Neuronal stem cell (in vitro differentiated cells): ENCODE data around the gene AMBRA1.

Source experiments
- DNase-seq: peaks from one replicate; pipeline ENCODE4 v3.0.0-alpha.2; 2013; ENCODE audit warnings: low spot score
- H2AFZ ChIP-seq: one replicate; pipeline ENCODE4 v1.6.1; 2013; ENCODE audit warnings: mild to moderate bottlenecking, low read length, inconsistent platforms
- H2AK5ac ChIP-seq: 2 replicates; pipeline ENCODE4 v1.6.1; 2013; ENCODE audit warnings: low read depth, mild to moderate bottlenecking, inconsistent platforms, low read length, moderate library complexity, mixed read lengths
- H2BK120ac ChIP-seq: 2 replicates; pipeline ENCODE4 v1.6.1; 2013; ENCODE audit warnings: low read depth, mild to moderate bottlenecking, inconsistent platforms, low read length, moderate library complexity, mixed read lengths
- H2BK12ac ChIP-seq: one replicate; pipeline ENCODE4 v1.6.1; 2013; ENCODE audit warnings: low read length, inconsistent platforms
- H2BK15ac ChIP-seq: 2 replicates; pipeline ENCODE4 v1.6.1; 2013; ENCODE audit warnings: mild to moderate bottlenecking, low read length, inconsistent platforms, mixed read lengths
- H2BK5ac ChIP-seq: one replicate; pipeline ENCODE4 v1.6.1; 2013; ENCODE audit warnings: inconsistent platforms, mild to moderate bottlenecking, low read length, moderate library complexity
- H3K14ac ChIP-seq: one replicate; pipeline ENCODE4 v1.6.1; 2013; ENCODE audit warnings: low read length, inconsistent platforms
- H3K18ac ChIP-seq: 2 replicates; pipeline ENCODE4 v1.6.1; 2013; ENCODE audit warnings: low read length, inconsistent platforms
- H3K23ac ChIP-seq: 2 replicates; pipeline ENCODE4 v1.6.1; 2013; ENCODE audit warnings: low read depth, mild to moderate bottlenecking, mixed read lengths, low read length, inconsistent platforms; ENCODE audit not compliant: poor library complexity
- H3K27ac ChIP-seq: replicated peaks from 3 replicates; pipeline ENCODE4 v1.5.1; 2013; ENCODE audit warnings: low read length, inconsistent platforms
- H3K27me3 ChIP-seq, 3 experiments: 2 replicates each; pipeline ENCODE4 v1.6.1; 2013; ENCODE audit warnings: low read length in 3 of 3, mild to moderate bottlenecking in 2 of 3, inconsistent platforms in 1 of 3, low read depth in 1 of 3, mixed read lengths in 1 of 3, moderate library complexity in 1 of 3; ENCODE audit not compliant: control insufficient read depth in 3 of 3, insufficient read depth in 3 of 3
- H3K36me3 ChIP-seq, 2 donors: replicated peaks in 1 of 2; 2 replicates each; pipeline ENCODE4 v1.6.1; 2013; ENCODE audit warnings: low read length in 2 of 2; ENCODE audit not compliant: control insufficient read depth in 2 of 2, insufficient read depth in 2 of 2
- H3K4ac ChIP-seq: 2 replicates; pipeline ENCODE4 v1.6.1; 2013; ENCODE audit warnings: inconsistent platforms, mild to moderate bottlenecking, low read length, moderate library complexity
- H3K4me1 ChIP-seq, 2 donors: 1 replicate in 1 of 2; 2 replicates in 1 of 2; pipeline ENCODE4 v1.6.1; 2013; ENCODE audit warnings: low read length in 2 of 2, low read depth in 1 of 2; ENCODE audit not compliant: control insufficient read depth in 2 of 2, insufficient read depth in 1 of 2
- H3K4me2 ChIP-seq: one replicate; pipeline ENCODE4 v1.6.1; 2013; ENCODE audit warnings: mild to moderate bottlenecking, low read length, inconsistent platforms; ENCODE audit not compliant: insufficient read depth, poor library complexity, severe bottlenecking
- H3K4me3 ChIP-seq, 2 donors: 2 replicates each; pipeline ENCODE4 v1.5.1; 2013; ENCODE audit warnings: low read length in 2 of 2, mild to moderate bottlenecking in 2 of 2, inconsistent platforms in 1 of 2, moderate library complexity in 1 of 2
- H3K79me1 ChIP-seq: one replicate; pipeline ENCODE4 v1.6.1; 2013; ENCODE audit warnings: low read depth, mild to moderate bottlenecking, inconsistent platforms, low read length, moderate library complexity
- H3K9ac ChIP-seq: one replicate; pipeline ENCODE4 v1.6.1; 2013; ENCODE audit warnings: mild to moderate bottlenecking, low read depth, low read length, inconsistent platforms; ENCODE audit not compliant: poor library complexity
- H3K9me3 ChIP-seq, 2 donors: replicated peaks in 1 of 2; 2 replicates each; pipeline versions ENCODE3 to v1.6.1; 2013; ENCODE audit warnings: low read length in 2 of 2, mild to moderate bottlenecking in 2 of 2, inconsistent platforms in 1 of 2, low read depth in 1 of 2, mixed read lengths in 1 of 2, moderate library complexity in 1 of 2; ENCODE audit not compliant: control insufficient read depth in 2 of 2, insufficient read depth in 1 of 2
- H4K8ac ChIP-seq: one replicate; pipeline ENCODE4 v1.6.1; 2013; ENCODE audit warnings: low read depth, mild to moderate bottlenecking, inconsistent platforms, low read length, moderate library complexity
- H4K91ac ChIP-seq: one replicate; pipeline ENCODE4 v1.6.1; 2013; ENCODE audit warnings: low read length, low read depth, mild to moderate bottlenecking, inconsistent platforms; ENCODE audit not compliant: poor library complexity
- WGBS, 2 donors: extraction: QIAGEN DNeasy Blood & Tissue Kit; methylation state at CpG; one replicate each; pipeline ENCODE4 v1.1.7; 2013; ENCODE audit warnings: missing lambda C conversion rate in 2 of 2, mixed read lengths in 1 of 2; ENCODE audit not compliant: insufficient read length in 2 of 2, insufficient replicate concordance in 1 of 2; ENCODE audit errors: extremely low coverage in 2 of 2; 5-methylcytosine and 5-hydroxymethylcytosine counted together

The AMBRA1 gene

GRCh38 chr11:46529928-46530574 is 63.8 kb downstream of the AMBRA1 start:
- Histone ChIP-seq H3K27ac (no peak overlapping the region), H3K4me1 (no peaks in the 10 kb centered on the region), H3K27me3 (no peaks in the 10 kb centered on the region), H3K36me3 (no peaks in the 10 kb centered on the region), H3K9ac (no peak overlapping the region), H3K9me3 (peaks cover 3% of the 10 kb centered on the region in 2 donors), H4K8ac (no peak overlapping the region), H3K4ac (no peak overlapping the region), H3K23ac (no peak overlapping the region), H3K18ac (no peak overlapping the region), H2AK5ac (no peak overlapping the region), H3K4me3 (no peak overlapping the region), H4K91ac (no peak overlapping the region), H2BK120ac (no peak overlapping the region), H2BK5ac (no peak overlapping the region), H3K79me1 (no peaks in the 10 kb centered on the region), H3K4me2 (no peak overlapping the region), H2AFZ (no peak overlapping the region), H2BK15ac (no peak overlapping the region), H3K14ac (no peak overlapping the region), H2BK12ac (no peak overlapping the region)
- WGBS, 2 donors = no CpG with 5 or more reads among the region's 6 CpGs
- DNase-seq = no peak

- Histone ChIP-seq H3K4ac (no peak overlapping the region), H4K8ac (no peak overlapping the region), H2BK120ac (no peak overlapping the region), H2BK12ac (no peak overlapping the region), H3K9me3 (peaks cover 3% of the 10 kb centered on the region in 2 donors), H3K4me3 (no peak overlapping the region), H3K14ac (no peak overlapping the region), H3K4me1 (no peaks in the 10 kb centered on the region), H3K4me2 (no peak overlapping the region), H2BK15ac (no peak overlapping the region), H2AK5ac (no peak overlapping the region), H3K27ac (no peak overlapping the region), H3K36me3 (no peaks in the 10 kb centered on the region), H4K91ac (no peak overlapping the region), H3K79me1 (no peaks in the 10 kb centered on the region), H3K27me3 (no peaks in the 10 kb centered on the region), H2AFZ (no peak overlapping the region), H2BK5ac (no peak overlapping the region), H3K23ac (no peak overlapping the region), H3K9ac (no peak overlapping the region), H3K18ac (no peak overlapping the region)
- peak; percentile 56 for DNase-seq
- WGBS, 2 donors = no CpG with 5 or more reads among the region's 4 CpGs
These were observed 64.5 kb downstream of the AMBRA1 start for GRCh38 chr11:46529095-46529905.

- no peak overlapping the region for H2AFZ ChIP-seq
- no peak overlapping the region for H3K9ac ChIP-seq
- no peak overlapping the region for H2AK5ac ChIP-seq
- no CpG with 5 or more reads among the region's 8 CpGs for WGBS, 2 donors
- H3K27ac ChIP-seq = no peak overlapping the region
- H3K4me2 ChIP-seq = no peak overlapping the region
- H4K8ac ChIP-seq = no peak overlapping the region
- H3K36me3 ChIP-seq = no peaks in the 10 kb centered on the region
- H3K9me3 ChIP-seq = peaks cover 3% of the 10 kb centered on the region in 2 donors
- H3K4ac ChIP-seq = no peak overlapping the region
- no peak overlapping the region for H2BK120ac ChIP-seq
- no peak overlapping the region for H3K18ac ChIP-seq
- no peak overlapping the region for H4K91ac ChIP-seq
- no peak overlapping the region for H3K23ac ChIP-seq
- H3K4me1 ChIP-seq = no peaks in the 10 kb centered on the region
- H3K79me1 ChIP-seq = no peaks in the 10 kb centered on the region
- no peaks in the 10 kb centered on the region for H3K27me3 ChIP-seq
- H3K14ac ChIP-seq = no peak overlapping the region
- no peak overlapping the region for H2BK12ac ChIP-seq
- H3K4me3 ChIP-seq = no peak overlapping the region
- no peak overlapping the region for H2BK5ac ChIP-seq
- DNase-seq = no peak
- no peak overlapping the region for H2BK15ac ChIP-seq
These were observed 65.3 kb downstream of the AMBRA1 start for GRCh38 chr11:46528445-46529094.

DNA sequence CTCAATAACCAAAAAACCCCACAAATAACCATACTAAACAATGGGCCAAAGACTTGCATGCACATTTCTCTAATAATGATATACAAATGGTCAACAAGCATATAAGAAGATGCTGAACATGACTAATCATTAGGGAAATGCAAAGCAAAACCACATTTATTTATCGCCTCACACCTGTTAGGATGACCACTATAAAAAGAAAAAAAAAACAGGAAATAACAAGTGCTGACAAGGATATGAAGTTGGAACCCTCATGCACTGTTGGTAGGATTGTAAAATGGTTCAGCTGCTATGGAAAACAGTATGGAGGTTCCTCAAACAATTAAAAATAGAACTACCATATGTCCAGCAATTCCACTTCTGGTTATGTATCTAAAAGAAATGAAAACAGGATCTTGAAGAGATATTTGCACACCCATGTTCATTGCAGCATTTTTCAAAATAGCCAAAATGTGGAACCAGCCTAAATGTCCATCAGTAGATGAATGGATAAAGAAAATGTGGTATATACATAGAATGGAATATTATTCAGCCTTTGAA is 66.2 kb downstream of the AMBRA1 start:
- H3K4me3 ChIP-seq = no peak overlapping the region
- H4K8ac ChIP-seq = no peak overlapping the region
- no peak overlapping the region for H3K9ac ChIP-seq
- no peaks in the 10 kb centered on the region for H3K27me3 ChIP-seq
- H2AFZ ChIP-seq = no peak overlapping the region
- H3K27ac ChIP-seq = no peak overlapping the region
- H3K23ac ChIP-seq = no peak overlapping the region
- H2BK12ac ChIP-seq = no peak overlapping the region
- no peak overlapping the region for H2BK15ac ChIP-seq
- peaks cover 0 to 8% of the 10 kb centered on the region in 2 donors for H3K4me1 ChIP-seq
- H3K79me1 ChIP-seq = no peaks in the 10 kb centered on the region
- peaks cover 3% of the 10 kb centered on the region in 2 donors for H3K9me3 ChIP-seq
- DNase-seq = no peak
- H2AK5ac ChIP-seq = no peak overlapping the region
- no peaks in the 10 kb centered on the region for H3K36me3 ChIP-seq
- no peak overlapping the region for H3K4ac ChIP-seq
- no peak overlapping the region for H3K18ac ChIP-seq
- no peak overlapping the region for H3K14ac ChIP-seq
- no peak overlapping the region for H4K91ac ChIP-seq
- H3K4me2 ChIP-seq = no peak overlapping the region
- H2BK5ac ChIP-seq = no peak overlapping the region
- H2BK120ac ChIP-seq = no peak overlapping the region
- WGBS, 2 donors = no CpG with 5 or more reads among the region's 1 CpG
